NOMO-1 treated with dmso at 0.1 percent for 144 hours (cell line): ENCODE data around the gene NUB1.
A peak's percentile ranks its signal among the peaks of the same experiment; 100 is the strongest.
"Not testable (repeated sequence)": the region's sequence is repeated elsewhere in the genome, so short reads cannot be mapped to it uniquely, and the experiment has no call there.

ENCODE experiments used
- DNase-seq: peaks from one replicate; lab custom pipeline; 2025; ENCODE audit not compliant: unreplicated experiment; lab: John Stamatoyannopoulos, UW

Gene NUB1

GRCh38 chr7:151341357-151342101 lies at the start of gene NUB1:
Gene NUB1 (plus strand): TSS chr7:151341812. CDS start chr7:151345350, 3,538 bp downstream.
- DNase-seq: peak; percentile 35

GRCh38 chr7:151292850-151293249 lies 48.8 kb upstream of the NUB1 start:
- DNase-seq: no peak

- no peak for DNase-seq
Measured at GRCh38 chr7:151296202-151296992, 45.2 kb upstream of the NUB1 start.

- no peak for DNase-seq
Measured at GRCh38 chr7:151298765-151299164, 42.8 kb upstream of the NUB1 start.

DNA sequence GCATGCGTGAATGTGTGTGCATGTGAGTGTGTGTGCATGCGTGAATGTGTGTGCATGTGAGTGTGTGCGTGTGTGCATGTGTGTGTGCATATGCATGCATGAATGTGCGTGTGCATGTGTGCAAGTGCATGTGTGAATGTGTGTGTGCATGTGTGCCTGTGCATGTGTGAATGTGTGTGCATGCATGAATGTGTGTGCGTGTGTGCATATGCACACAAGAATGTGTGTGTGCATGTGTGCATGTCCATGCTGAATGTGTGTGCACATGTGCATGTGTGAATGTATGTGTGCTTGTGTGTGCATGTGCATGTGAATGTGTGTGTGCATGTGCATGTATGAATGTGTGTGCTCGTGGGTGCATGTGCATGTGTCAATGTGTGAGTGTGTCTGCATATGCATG lies 42.1 kb upstream of the NUB1 start:
- no peak for DNase-seq

GRCh38 chr7:151299940-151300645 lies 41.5 kb upstream of the NUB1 start:
- no peak for DNase-seq

- no peak for DNase-seq
Measured at GRCh38 chr7:151301471-151302462, 39.8 kb upstream of the NUB1 start.

GRCh38 chr7:151304251-151304650 lies 37.4 kb upstream of the NUB1 start:
- not testable (repeated sequence) for DNase-seq

GRCh38 chr7:151304856-151305255 lies 36.8 kb upstream of the NUB1 start:
- DNase-seq: no peak

GRCh38 chr7:151306374-151306773 lies 35.2 kb upstream of the NUB1 start:
- no peak for DNase-seq

DNA sequence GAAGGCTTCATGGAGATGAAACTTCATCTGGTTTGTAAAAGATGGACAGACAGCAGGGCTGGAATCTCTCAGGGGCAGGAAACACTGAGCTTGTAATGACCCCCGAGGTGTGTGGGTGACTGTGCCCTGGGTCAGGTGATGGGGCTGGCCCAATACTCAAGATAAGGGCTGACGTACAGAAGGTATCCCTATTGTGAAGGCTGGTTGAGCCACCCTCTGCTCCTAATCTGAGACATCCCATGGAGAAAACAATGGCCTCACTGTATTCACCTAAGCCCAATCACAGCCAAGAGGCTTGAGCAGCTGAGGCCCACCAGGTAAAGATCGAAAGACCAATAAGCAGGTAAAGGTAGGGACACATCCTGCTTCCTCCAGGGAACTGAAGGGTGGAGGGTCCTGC lies 34.8 kb upstream of the NUB1 start:
- DNase-seq: no peak

GRCh38 chr7:151307536-151307935 lies 34.1 kb upstream of the NUB1 start:
- DNase-seq: no peak

DNA sequence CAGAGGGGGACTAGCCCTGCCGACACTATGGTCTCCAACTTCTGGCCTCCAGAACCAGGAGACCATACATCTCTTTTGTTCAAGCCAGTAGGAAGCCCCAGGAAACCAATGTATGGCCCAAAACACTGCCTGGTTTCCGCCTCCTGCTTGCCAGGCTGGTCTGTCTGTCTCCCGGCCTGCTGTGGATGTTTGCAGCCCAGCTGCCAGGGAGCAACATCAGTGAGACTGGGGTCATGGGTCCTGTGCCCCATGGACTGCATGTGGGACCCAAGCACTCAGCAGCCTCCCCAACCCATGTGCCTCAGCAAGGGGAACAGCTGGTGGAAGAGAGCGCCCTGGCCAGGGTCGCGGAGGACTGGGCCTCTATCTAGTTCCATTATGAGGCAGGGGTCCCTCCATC lies 33.4 kb upstream of the NUB1 start:
- DNase-seq: no peak

- no peak for DNase-seq
Measured at GRCh38 chr7:151308791-151309190, 32.8 kb upstream of the NUB1 start.

DNA sequence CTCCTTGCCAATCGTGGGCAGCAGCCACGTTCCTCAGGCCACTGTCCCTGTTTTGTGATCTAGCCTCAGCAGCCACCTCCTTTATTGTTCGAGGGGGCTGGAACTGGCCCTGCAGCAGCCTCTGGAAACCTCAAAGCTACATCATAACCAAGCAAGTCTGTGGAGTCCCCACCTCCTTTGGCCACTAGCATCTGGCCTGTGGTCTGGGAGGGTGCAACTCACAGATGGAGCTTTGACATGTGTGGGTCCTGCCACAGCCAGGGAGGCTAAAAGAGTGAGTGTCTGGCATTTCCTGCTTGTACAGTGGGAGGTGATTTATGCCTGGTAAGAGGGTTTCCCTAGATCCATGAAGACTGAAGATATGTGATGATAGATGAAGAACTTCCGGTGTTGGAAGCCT lies 32.3 kb upstream of the NUB1 start:
- no peak for DNase-seq

DNA sequence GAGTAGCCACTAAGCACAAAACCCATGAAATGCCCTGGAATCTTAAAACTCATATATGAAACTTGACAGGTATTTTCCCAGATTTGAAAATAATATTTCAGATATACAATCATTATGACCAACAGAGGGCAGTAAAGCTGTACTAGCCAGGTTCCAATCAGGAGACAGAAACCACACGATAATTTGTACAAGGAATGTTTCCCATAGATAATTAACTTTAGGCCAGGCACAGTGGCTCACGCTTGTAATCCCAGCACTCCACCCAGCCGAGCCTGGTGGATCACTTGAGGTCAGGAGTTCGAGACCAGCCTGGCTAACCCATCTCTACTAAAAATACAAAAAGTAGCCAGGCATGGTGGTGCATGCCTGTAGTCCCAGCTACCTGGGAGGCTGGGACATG lies 31.0 kb upstream of the NUB1 start:
- DNase-seq: no peak

DNA sequence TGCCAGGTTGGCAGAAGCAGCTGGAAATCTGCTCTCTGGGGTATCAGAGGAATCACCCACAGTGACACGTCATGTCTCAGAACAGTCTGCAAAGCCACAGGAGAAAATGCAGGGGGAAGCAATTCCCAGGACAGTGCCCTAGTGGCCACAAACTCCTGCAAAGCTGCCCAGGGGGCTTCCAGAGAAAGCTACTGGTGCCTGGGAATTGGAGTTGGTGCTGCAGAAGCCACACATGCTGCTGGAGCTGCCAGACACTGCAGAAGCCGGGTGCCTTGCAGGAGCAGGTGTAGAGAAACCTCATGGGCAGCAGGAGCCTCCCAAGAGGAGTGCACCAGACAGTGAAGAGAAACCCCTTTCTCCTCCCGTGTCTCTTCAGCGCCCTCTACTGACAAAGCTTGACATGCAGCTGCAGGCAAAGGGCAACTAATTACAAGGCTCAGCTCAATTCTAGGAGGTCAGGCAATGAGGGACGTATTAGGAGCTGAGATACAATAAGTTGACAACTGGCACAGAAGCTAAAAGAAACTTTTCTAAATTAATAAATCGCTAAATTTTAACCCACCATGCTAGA lies 30.2 kb upstream of the NUB1 start:
- DNase-seq: no peak

DNA sequence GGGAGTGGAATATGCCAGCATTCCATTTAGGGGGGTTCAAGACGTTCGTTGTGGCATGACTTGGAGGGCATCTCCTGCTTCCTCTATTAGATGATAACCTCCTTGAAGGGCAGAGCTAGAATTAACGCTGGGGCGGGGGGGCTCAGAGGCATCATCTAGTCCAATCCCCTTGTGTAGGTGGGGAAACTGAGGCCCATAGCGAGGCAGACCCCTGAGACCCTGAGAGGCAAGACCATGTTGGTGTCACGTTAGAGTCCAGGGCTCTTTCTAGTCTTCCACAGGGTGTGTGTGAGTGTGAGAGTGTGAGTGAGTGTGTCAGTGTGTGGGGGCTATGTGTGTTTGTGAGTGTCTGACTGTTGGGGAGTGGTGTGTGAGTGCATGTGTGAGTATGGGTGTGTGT lies 29.3 kb upstream of the NUB1 start:
- DNase-seq: no peak

- DNase-seq: no peak
Measured at GRCh38 chr7:151312831-151313809, 28.5 kb upstream of the NUB1 start.
